Stomach smooth muscle (tissue), 2 donors: ENCODE measurements around the gene NBEAL1.

ENCODE experiments used
- H3K27ac ChIP-seq: one replicate; pipeline ENCODE4 v1.7.0; 2013; ENCODE audit warnings: mild to moderate bottlenecking, low read length, inconsistent platforms
- H3K27me3 ChIP-seq, 2 donors: one replicate each; pipeline ENCODE4 v1.7.0; 2013; ENCODE audit warnings: low read length in 2 of 2; ENCODE audit not compliant: insufficient read depth in 2 of 2, control insufficient read depth in 1 of 2
- H3K36me3 ChIP-seq, 2 donors: one replicate each; pipeline ENCODE4 v1.7.0; 2013; ENCODE audit warnings: low read length in 2 of 2; ENCODE audit not compliant: control insufficient read depth in 2 of 2, insufficient read depth in 2 of 2
- H3K4me1 ChIP-seq: one replicate; pipeline ENCODE4 v1.7.0; 2013; ENCODE audit warnings: low read length; ENCODE audit not compliant: control insufficient read depth, insufficient read depth
- H3K4me3 ChIP-seq, 2 donors: one replicate each; pipeline ENCODE4 v1.7.0; 2013; ENCODE audit warnings: low read length in 2 of 2
- H3K9ac ChIP-seq, 2 donors: one replicate each; pipeline ENCODE4 v1.7.0; 2013; ENCODE audit warnings: low read length in 2 of 2, mild to moderate bottlenecking in 1 of 2
- H3K9me3 ChIP-seq, 2 donors: one replicate each; pipeline ENCODE4 v1.7.0; 2013; ENCODE audit warnings: low read length in 2 of 2; ENCODE audit not compliant: control insufficient read depth in 2 of 2
- donor health status: healthy.
- donor health status: Pancreatic carcinoma.

The NBEAL1 gene

GRCh38 chr2:203016716-203017115 is 2.0 kb downstream of the NBEAL1 start:
- no peak overlapping the region for H3K27ac ChIP-seq
- peak overlapping the region; percentile 43 to 47 for H3K4me3 ChIP-seq
- no peaks in the 10 kb centered on the region for H3K9me3 ChIP-seq
- no peaks in the 10 kb centered on the region for H3K36me3 ChIP-seq
- no peaks in the 10 kb centered on the region for H3K27me3 ChIP-seq
- H3K9ac ChIP-seq = peak overlapping the region in 1 of 2 donors; percentile 6
- no peaks in the 10 kb centered on the region for H3K4me1 ChIP-seq

GRCh38 chr2:203018181-203018580 is 3.5 kb downstream of the NBEAL1 start:
- Histone ChIP-seq H3K36me3 (no peaks in the 10 kb centered on the region), H3K9me3 (no peaks in the 10 kb centered on the region), H3K4me1 (no peaks in the 10 kb centered on the region), H3K9ac (peak overlapping the region; percentile 7 to 52), H3K4me3 (peak overlapping the region; percentile 36 to 49), H3K27ac (no peak overlapping the region), H3K27me3 (no peaks in the 10 kb centered on the region)

- H3K9ac ChIP-seq = peak overlapping the region in 1 of 2 donors; percentile 52
- H3K36me3 ChIP-seq = no peaks in the 10 kb centered on the region
- H3K27me3 ChIP-seq = no peaks in the 10 kb centered on the region
- no peaks in the 10 kb centered on the region for H3K9me3 ChIP-seq
- no peak overlapping the region for H3K27ac ChIP-seq
- H3K4me1 ChIP-seq = no peaks in the 10 kb centered on the region
- peak overlapping the region; percentile 9 to 34 for H3K4me3 ChIP-seq
Measured at GRCh38 chr2:203019142-203019541, 4.5 kb downstream of the NBEAL1 start.

- Histone ChIP-seq H3K9ac (no peak overlapping the region), H3K9me3 (no peaks in the 10 kb centered on the region), H3K4me3 (no peak overlapping the region), H3K27ac (no peak overlapping the region), H3K27me3 (no peaks in the 10 kb centered on the region), H3K36me3 (no peaks in the 10 kb centered on the region), H3K4me1 (no peaks in the 10 kb centered on the region)
Measured at GRCh38 chr2:203021991-203022390, 7.3 kb downstream of the NBEAL1 start.

- no peak overlapping the region for H3K27ac ChIP-seq
- no peaks in the 10 kb centered on the region for H3K36me3 ChIP-seq
- H3K9ac ChIP-seq = no peak overlapping the region
- no peaks in the 10 kb centered on the region for H3K4me1 ChIP-seq
- H3K9me3 ChIP-seq = no peaks in the 10 kb centered on the region
- H3K4me3 ChIP-seq = no peak overlapping the region
- no peaks in the 10 kb centered on the region for H3K27me3 ChIP-seq
Measured at GRCh38 chr2:203022751-203023150, 8.1 kb downstream of the NBEAL1 start.

- Histone ChIP-seq H3K4me1 (no peaks in the 10 kb centered on the region), H3K4me3 (no peak overlapping the region), H3K27ac (no peak overlapping the region), H3K27me3 (no peaks in the 10 kb centered on the region), H3K36me3 (no peaks in the 10 kb centered on the region), H3K9ac (no peak overlapping the region), H3K9me3 (no peaks in the 10 kb centered on the region)
Measured at GRCh38 chr2:203025592-203025991, 10.9 kb downstream of the NBEAL1 start.

GRCh38 chr2:203030545-203030944 is 15.9 kb downstream of the NBEAL1 start:
- Histone ChIP-seq H3K9ac (no peak overlapping the region), H3K4me1 (no peaks in the 10 kb centered on the region), H3K27me3 (no peaks in the 10 kb centered on the region)

GRCh38 chr2:203030991-203031390 is 16.3 kb downstream of the NBEAL1 start:
- Histone ChIP-seq H3K27ac (no peak overlapping the region), H3K36me3 (no peaks in the 10 kb centered on the region), H3K4me1 (no peaks in the 10 kb centered on the region), H3K4me3 (no peak overlapping the region), H3K9ac (no peak overlapping the region), H3K27me3 (no peaks in the 10 kb centered on the region), H3K9me3 (no peaks in the 10 kb centered on the region)

More at GRCh38 chr2:203030545-203030944, 15.9 kb downstream of the NBEAL1 start:
- Histone ChIP-seq H3K27ac (no peak overlapping the region), H3K4me3 (no peak overlapping the region), H3K36me3 (no peaks in the 10 kb centered on the region), H3K9me3 (no peaks in the 10 kb centered on the region)

GRCh38 chr2:203033395-203033794 is 18.7 kb downstream of the NBEAL1 start:
- no peaks in the 10 kb centered on the region for H3K36me3 ChIP-seq
- no peak overlapping the region for H3K4me3 ChIP-seq
- no peaks in the 10 kb centered on the region for H3K9me3 ChIP-seq
- H3K27me3 ChIP-seq = no peaks in the 10 kb centered on the region
- no peak overlapping the region for H3K27ac ChIP-seq
- H3K4me1 ChIP-seq = no peaks in the 10 kb centered on the region
- no peak overlapping the region for H3K9ac ChIP-seq

- no peaks in the 10 kb centered on the region for H3K36me3 ChIP-seq
- no peaks in the 10 kb centered on the region for H3K27me3 ChIP-seq
- no peak overlapping the region for H3K27ac ChIP-seq
- H3K4me3 ChIP-seq = no peak overlapping the region
- H3K4me1 ChIP-seq = no peaks in the 10 kb centered on the region
- no peaks in the 10 kb centered on the region for H3K9me3 ChIP-seq
- H3K9ac ChIP-seq = no peak overlapping the region
Measured at GRCh38 chr2:203035879-203036470, 21.3 kb downstream of the NBEAL1 start.

GRCh38 chr2:203037026-203037425 is 22.4 kb downstream of the NBEAL1 start:
- no peaks in the 10 kb centered on the region for H3K27me3 ChIP-seq
- H3K9me3 ChIP-seq = no peaks in the 10 kb centered on the region
- H3K9ac ChIP-seq = no peak overlapping the region
- peaks cover 2 to 3% of the 10 kb centered on the region in 2 donors for H3K36me3 ChIP-seq
- no peak overlapping the region for H3K27ac ChIP-seq
- no peaks in the 10 kb centered on the region for H3K4me1 ChIP-seq
- no peak overlapping the region for H3K4me3 ChIP-seq
